ENCODE results near the gene TLL1. TPM values are rescaled to one million over a fixed set of nuclear protein-coding genes. Genes with fewer than 3 reads are reported as not detected.

Gene TLL1
- total RNA-seq, 1 experiment from 2014 or later: 0.63 TPM

DNA sequence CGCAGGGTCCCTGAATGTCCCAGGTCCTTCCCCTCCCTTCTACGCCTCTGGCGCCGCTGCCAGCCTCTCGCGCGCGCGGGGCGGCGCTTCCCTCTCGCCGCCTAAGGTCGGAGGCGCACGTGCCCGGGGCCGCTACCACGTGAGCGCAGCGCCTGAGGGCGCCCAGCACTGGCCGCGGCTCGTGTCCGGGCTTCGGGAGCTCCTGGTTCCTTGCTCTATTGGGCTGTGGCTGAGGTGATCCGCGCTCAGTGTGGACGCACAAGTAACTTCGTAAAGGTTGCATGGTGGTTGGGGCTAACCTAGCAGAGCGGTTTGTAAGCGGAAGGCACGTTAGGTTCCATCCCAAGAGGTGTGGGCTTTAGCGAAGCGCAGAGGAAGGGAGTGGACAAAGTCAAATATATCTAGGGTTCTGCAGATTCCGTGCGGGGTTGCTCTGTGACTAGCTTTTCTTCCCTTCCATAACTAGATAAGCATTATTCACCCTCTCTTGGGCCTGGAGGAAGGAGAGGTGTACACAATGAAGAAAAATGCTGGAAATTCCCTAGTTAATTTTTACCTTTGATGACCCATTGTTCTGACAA, 1.8 kb downstream of the TLL1 start (continued):
- TF ChIP-seq TP53 (CRISPR knock-in tag; IDR thresholded peaks at IDR 0.05) (peak; percentile 99), NFATC4 (CRISPR knock-in tag; IDR thresholded peaks at IDR 0.05) (no peak), NFYB (CRISPR knock-in tag; conservative IDR thresholded peaks at IDR 0.05; ENCODE audit: low read depth) (peak; percentile 59), ATF3 (CRISPR knock-in tag; conservative IDR thresholded peaks at IDR 0.05) (no peak), ZNF416 (CRISPR knock-in tag; IDR thresholded peaks at IDR 0.05) (no peak), CDX4 (CRISPR knock-in tag; IDR thresholded peaks at IDR 0.05; ENCODE audit: borderline replicate concordance) (no peak), GRHL2 (CRISPR knock-in tag; IDR thresholded peaks at IDR 0.05; ENCODE audit: insufficient replicate concordance, severe bottlenecking) (no peak), AFF4 (CRISPR knock-in tag; IDR thresholded peaks at IDR 0.05; ENCODE audit: borderline replicate concordance) (peak; percentile 99), CREM (CRISPR knock-in tag; IDR thresholded peaks at IDR 0.05) (peak; percentile 90; the same call in 1 of the 2 replicates), NR2C2 (CRISPR knock-in tag; IDR thresholded peaks at IDR 0.05) (peak; percentile 86), ZNF138 (CRISPR knock-in tag; conservative IDR thresholded peaks at IDR 0.05) (peak; percentile 100), CREB1 (CRISPR knock-in tag; IDR thresholded peaks at IDR 0.05) (peak; percentile 99), SP1 (CRISPR knock-in tag; conservative IDR thresholded peaks at IDR 0.05) (no peak; the same call in 1 of the 2 replicates), GTF2I (CRISPR knock-in tag; conservative IDR thresholded peaks at IDR 0.05) (no peak), ZNF396 (CRISPR knock-in tag; IDR thresholded peaks at IDR 0.05; ENCODE audit: borderline replicate concordance) (no peak), NFE2L1 (CRISPR knock-in tag; IDR thresholded peaks at IDR 0.05) (peak; percentile 97), ARID4B (CRISPR knock-in tag; IDR thresholded peaks at IDR 0.05; ENCODE audit: borderline replicate concordance) (peak; percentile 99), MLX (CRISPR knock-in tag; IDR thresholded peaks at IDR 0.05) (peak; percentile 92; the same call in 1 of the 2 replicates), ZNF121 (CRISPR knock-in tag; IDR thresholded peaks at IDR 0.05) (peak; percentile 54; the same call in 1 of the 2 replicates), ATF1 (CRISPR knock-in tag; IDR thresholded peaks at IDR 0.05) (peak; percentile 87; the same call in 1 of the 2 replicates), TEAD1 (CRISPR knock-in tag; IDR thresholded peaks at IDR 0.05) (peak; percentile 100), FOXJ3 (CRISPR knock-in tag; IDR thresholded peaks at IDR 0.05; ENCODE audit: borderline replicate concordance) (no peak), NR1H2 (CRISPR knock-in tag; IDR thresholded peaks at IDR 0.05) (peak; percentile 57; the same call in 1 of the 2 replicates), ZMAT4 (CRISPR knock-in tag; IDR thresholded peaks at IDR 0.05) (no peak), AR (CRISPR knock-in tag; IDR thresholded peaks at IDR 0.05) (no peak)
- TF ChIP-seq, protein P1, sequence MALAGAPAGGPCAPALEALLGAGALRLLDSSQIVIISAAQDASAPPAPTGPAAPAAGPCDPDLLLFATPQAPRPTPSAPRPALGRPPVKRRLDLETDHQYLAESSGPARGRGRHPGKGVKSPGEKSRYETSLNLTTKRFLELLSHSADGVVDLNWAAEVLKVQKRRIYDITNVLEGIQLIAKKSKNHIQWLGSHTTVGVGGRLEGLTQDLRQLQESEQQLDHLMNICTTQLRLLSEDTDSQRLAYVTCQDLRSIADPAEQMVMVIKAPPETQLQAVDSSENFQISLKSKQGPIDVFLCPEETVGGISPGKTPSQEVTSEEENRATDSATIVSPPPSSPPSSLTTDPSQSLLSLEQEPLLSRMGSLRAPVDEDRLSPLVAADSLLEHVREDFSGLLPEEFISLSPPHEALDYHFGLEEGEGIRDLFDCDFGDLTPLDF (CRISPR knock-in tag; IDR thresholded peaks at IDR 0.05): peak; percentile 99

Measured in WTC11 (cell line).